Subcutaneous adipose tissue (tissue), 4 donors: ENCODE results near the gene TTC12. TPM values are rescaled to one million over a fixed set of nuclear protein-coding genes. Genes with fewer than 3 reads are reported as not detected.

Experiments used
- CTCF ChIP-seq: fragments of 450-650 bp; IDR thresholded peaks from one replicate; pipeline ENCODE4 v1.5.1; 2016; ENCODE audit warnings: low read depth, mild to moderate bottlenecking, control low read depth, antibody characterized with exemption, moderate library complexity
- total RNA-seq, 4 donors: library from RNA; depleted of rRNA; stranded (reverse); fragments of >200 nt; gene quantifications; one replicate each; pipeline ENCODE4 v1.1.0, GENCODE V29; 2016

The TTC12 gene
- total RNA-seq, 4 donors from 2014 or later = 10.6 to 17.7 (median 12.2) TPM

GRCh38 chr11:113375402-113375801 is 61.0 kb downstream of the TTC12 start:
- no peak for TF ChIP-seq CTCF

- TF ChIP-seq CTCF = no peak
These were observed 61.8 kb downstream of the TTC12 start for GRCh38 chr11:113376156-113376555.

- no peak for TF ChIP-seq CTCF
These were observed 63.5 kb downstream of the TTC12 start for GRCh38 chr11:113377681-113378412.

GRCh38 chr11:113378692-113379091 is 64.3 kb downstream of the TTC12 start:
- TF ChIP-seq CTCF = no peak

GRCh38 chr11:113382121-113382520 is 67.7 kb downstream of the TTC12 start:
- no peak for TF ChIP-seq CTCF

- no peak for TF ChIP-seq CTCF
These were observed 70.2 kb downstream of the TTC12 start for GRCh38 chr11:113384551-113384950.

- no peak for TF ChIP-seq CTCF
These were observed 71.4 kb downstream of the TTC12 start for GRCh38 chr11:113385749-113386148.
